ENCODE results near the gene MRPS27. TPM values are rescaled to one million over a fixed set of nuclear protein-coding genes. Genes with fewer than 3 reads are reported as not detected.

Gene MRPS27
- total RNA-seq, 4 donors from 2014 or later: 14.3 to 34.7 (median 27.9) TPM

DNA sequence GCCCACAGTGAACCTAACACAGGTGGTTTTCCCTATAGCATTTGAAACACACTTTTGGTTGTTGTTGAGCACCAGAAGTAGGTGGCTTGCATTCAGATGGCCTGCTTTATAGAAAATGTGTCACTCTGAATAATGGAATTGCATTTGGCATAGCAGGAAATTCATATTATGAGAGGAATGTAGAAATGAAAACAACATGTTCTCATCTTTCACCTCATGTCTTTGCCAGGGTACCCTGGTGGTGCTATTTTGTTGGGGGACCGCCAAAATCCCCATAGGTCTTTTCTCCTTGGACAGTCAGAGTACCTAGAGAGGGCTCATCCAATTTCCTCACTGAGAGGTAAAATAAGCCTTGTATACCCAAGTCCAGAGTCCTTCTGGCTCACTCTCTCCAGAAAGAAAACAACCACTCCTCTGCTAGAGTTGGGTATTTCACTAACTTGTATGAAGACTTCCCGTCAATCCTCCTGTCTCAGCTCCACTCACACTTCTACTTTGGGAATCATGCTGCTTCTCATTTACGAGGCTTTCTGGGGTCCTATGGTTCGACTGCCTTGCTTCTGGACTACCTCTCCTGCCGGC lies 67.4 kb downstream of the MRPS27 start:
- no peaks in the 10 kb centered on the region for H3K9me3 ChIP-seq
- intact Hi-C loops (cut with DNase I; ENCODE audit: low total_unique reads): no loop called here
- H3K4me1 ChIP-seq: peaks cover 7 to 25% (median 14%) of the 10 kb centered on the region in 4 donors
- H3K27ac ChIP-seq: no peak overlapping the region
- TF ChIP-seq, protein P1, sequence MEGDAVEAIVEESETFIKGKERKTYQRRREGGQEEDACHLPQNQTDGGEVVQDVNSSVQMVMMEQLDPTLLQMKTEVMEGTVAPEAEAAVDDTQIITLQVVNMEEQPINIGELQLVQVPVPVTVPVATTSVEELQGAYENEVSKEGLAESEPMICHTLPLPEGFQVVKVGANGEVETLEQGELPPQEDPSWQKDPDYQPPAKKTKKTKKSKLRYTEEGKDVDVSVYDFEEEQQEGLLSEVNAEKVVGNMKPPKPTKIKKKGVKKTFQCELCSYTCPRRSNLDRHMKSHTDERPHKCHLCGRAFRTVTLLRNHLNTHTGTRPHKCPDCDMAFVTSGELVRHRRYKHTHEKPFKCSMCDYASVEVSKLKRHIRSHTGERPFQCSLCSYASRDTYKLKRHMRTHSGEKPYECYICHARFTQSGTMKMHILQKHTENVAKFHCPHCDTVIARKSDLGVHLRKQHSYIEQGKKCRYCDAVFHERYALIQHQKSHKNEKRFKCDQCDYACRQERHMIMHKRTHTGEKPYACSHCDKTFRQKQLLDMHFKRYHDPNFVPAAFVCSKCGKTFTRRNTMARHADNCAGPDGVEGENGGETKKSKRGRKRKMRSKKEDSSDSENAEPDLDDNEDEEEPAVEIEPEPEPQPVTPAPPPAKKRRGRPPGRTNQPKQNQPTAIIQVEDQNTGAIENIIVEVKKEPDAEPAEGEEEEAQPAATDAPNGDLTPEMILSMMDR (IDR thresholded peaks at IDR 0.05): no peak
- TF ChIP-seq POLR2A (IDR thresholded peaks at IDR 0.05): no peak
- no peak for TF ChIP-seq POLR2AphosphoS5 (IDR thresholded peaks at IDR 0.05)
- no peak for TF ChIP-seq EP300 (IDR thresholded peaks at IDR 0.05; ENCODE audit: low read depth)
- 90 to 93% methylated on average over 3 to 5 of the region's 5 CpGs for WGBS, 2 donors (ENCODE audit: low coverage in 1 of 2)
- no peak overlapping the region for H3K4me3 ChIP-seq
- in situ Hi-C loops (cut with MboI; ENCODE audit: low pct_ligation_motif_present in 1 of 4, low pct_unique_long_range_greater_than_20kb in 1 of 4, low sequenced_read_pairs in 3 of 4): no loop called here
- no peak for DNase-seq
- H3K36me3 ChIP-seq: no peaks in the 10 kb centered on the region
- no peaks in the 10 kb centered on the region for H3K27me3 ChIP-seq

DNA sequence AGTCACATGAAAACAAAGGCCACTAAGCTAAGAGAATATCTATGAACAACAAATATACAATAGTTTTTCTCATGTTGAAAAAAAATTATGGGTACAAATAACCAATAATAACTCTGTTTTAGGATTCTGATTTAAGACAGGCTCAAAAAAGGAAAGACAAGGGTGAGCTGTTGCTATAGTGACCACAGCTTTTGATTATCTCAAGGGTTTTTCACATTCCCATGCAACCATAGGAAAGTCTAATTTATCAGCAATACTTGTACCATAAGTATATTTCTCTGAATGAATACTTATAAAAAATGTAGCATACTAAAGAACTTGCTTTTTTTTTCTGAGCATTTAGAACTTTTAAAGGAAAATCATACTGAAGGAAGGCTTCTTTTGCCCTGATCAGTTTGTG lies 68.0 kb downstream of the MRPS27 start:
- no peak overlapping the region for H3K4me3 ChIP-seq
- intact Hi-C loops (cut with DNase I; ENCODE audit: low total_unique reads) (no loop called here), in situ Hi-C loops (cut with MboI; ENCODE audit: low pct_ligation_motif_present in 1 of 4, low pct_unique_long_range_greater_than_20kb in 1 of 4, low sequenced_read_pairs in 3 of 4) (no loop called here)
- no peaks in the 10 kb centered on the region for H3K36me3 ChIP-seq
- TF ChIP-seq POLR2AphosphoS5 (IDR thresholded peaks at IDR 0.05) (no peak), POLR2A (IDR thresholded peaks at IDR 0.05) (no peak), EP300 (IDR thresholded peaks at IDR 0.05; ENCODE audit: low read depth) (no peak)
- TF ChIP-seq, protein P1 (IDR thresholded peaks at IDR 0.05): no peak
- no peaks in the 10 kb centered on the region for H3K27me3 ChIP-seq
- no peak for DNase-seq
- H3K9me3 ChIP-seq: no peaks in the 10 kb centered on the region
- H3K4me1 ChIP-seq: peaks cover 9 to 30% (median 21%) of the 10 kb centered on the region in 4 donors
- no peak overlapping the region for H3K27ac ChIP-seq

DNA sequence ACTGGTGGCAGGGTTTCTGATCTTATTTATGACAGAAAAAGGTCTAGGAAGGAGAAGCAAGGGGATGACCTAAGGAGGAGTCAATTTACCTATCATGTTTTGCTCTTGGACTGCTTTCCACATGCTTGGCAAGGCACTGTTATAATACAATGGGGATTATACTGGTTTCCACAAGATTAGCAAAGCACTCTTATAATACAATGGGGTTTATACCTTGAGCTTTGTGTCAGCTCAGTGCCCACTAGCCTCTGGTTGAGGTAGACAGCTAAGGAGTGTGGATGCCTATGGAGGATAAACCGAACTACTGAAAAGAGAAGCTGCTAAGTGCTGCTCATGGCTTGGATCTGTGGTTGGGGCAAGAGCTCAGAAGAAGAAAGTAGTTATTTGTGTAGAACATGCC lies 68.7 kb downstream of the MRPS27 start:
- H3K4me1 ChIP-seq: peaks cover 9 to 35% (median 27%) of the 10 kb centered on the region in 4 donors
- no peaks in the 10 kb centered on the region for H3K9me3 ChIP-seq
- intact Hi-C loops (cut with DNase I; ENCODE audit: low total_unique reads): no loop called here
- WGBS, 2 donors (ENCODE audit: low coverage in 1 of 2): 96% methylated on average over 1 of the region's 1 CpG; no CpG with 5 or more reads in 1 of the 2 donors
- DNase-seq: no peak
- no peaks in the 10 kb centered on the region for H3K27me3 ChIP-seq
- TF ChIP-seq, protein P1 (IDR thresholded peaks at IDR 0.05): no peak
- TF ChIP-seq POLR2A (IDR thresholded peaks at IDR 0.05) (no peak), POLR2AphosphoS5 (IDR thresholded peaks at IDR 0.05) (no peak), EP300 (IDR thresholded peaks at IDR 0.05; ENCODE audit: low read depth) (no peak)
- no peaks in the 10 kb centered on the region for H3K36me3 ChIP-seq
- H3K4me3 ChIP-seq: no peak overlapping the region
- in situ Hi-C loops (cut with MboI; ENCODE audit: low pct_ligation_motif_present in 1 of 4, low pct_unique_long_range_greater_than_20kb in 1 of 4, low sequenced_read_pairs in 3 of 4): no loop called here
- no peak overlapping the region for H3K27ac ChIP-seq

DNA sequence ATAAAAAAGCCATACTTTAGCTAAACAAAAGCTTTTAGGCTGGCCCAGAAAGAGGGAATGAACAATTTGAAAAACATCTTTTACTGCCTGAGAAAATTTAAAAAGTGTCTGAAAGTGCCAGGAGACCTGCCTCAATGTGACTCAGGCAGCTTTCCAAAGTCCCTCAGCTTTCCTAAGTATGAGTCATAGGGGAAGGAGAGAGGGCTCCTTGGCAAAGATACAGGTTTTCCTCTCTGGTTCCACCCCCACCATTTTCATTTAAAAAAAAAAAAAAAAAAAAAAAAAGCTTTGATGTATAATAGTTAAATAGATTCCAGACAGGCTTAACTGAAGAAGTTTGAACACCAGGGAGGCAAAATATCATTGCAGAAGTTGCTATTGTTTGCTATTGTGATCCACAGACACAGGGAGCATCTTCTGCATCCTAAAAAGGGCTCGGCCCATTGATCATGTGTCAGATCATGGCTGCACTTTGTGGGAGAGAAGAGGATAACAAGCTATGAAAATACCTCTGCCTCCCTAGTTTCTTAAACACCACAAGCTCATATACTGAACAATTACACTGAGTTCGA lies 71.5 kb downstream of the MRPS27 start:
- peak overlapping the region; percentile 13 to 66 (median 42) for H3K27ac ChIP-seq
- TF ChIP-seq, protein P1 (IDR thresholded peaks at IDR 0.05): no peak
- TF ChIP-seq POLR2A (IDR thresholded peaks at IDR 0.05): no peak
- no peak for TF ChIP-seq EP300 (IDR thresholded peaks at IDR 0.05; ENCODE audit: low read depth)
- no peak for TF ChIP-seq POLR2AphosphoS5 (IDR thresholded peaks at IDR 0.05)
- DNase-seq: peak; percentile 14
- in situ Hi-C loops (cut with MboI; ENCODE audit: low pct_ligation_motif_present in 1 of 4, low pct_unique_long_range_greater_than_20kb in 1 of 4, low sequenced_read_pairs in 3 of 4): no loop called here
- peaks cover 9 to 45% (median 29%) of the 10 kb centered on the region in 4 donors for H3K4me1 ChIP-seq
- WGBS, 2 donors (ENCODE audit: low coverage in 1 of 2): 58 to 69% methylated on average over 2 of the region's 2 CpGs
- H3K9me3 ChIP-seq: no peaks in the 10 kb centered on the region
- intact Hi-C loops (cut with DNase I; ENCODE audit: low total_unique reads): no loop called here
- no peak overlapping the region for H3K4me3 ChIP-seq
- no peaks in the 10 kb centered on the region for H3K36me3 ChIP-seq
- no peaks in the 10 kb centered on the region for H3K27me3 ChIP-seq

All from transverse colon (tissue), 4 donors.